T-cell (primary cell): ENCODE data around the gene SEC14L6. TPM values are rescaled to one million over a fixed set of nuclear protein-coding genes. Genes with fewer than 3 reads are reported as not detected.
"Not testable (repeated sequence)": the region's sequence is repeated elsewhere in the genome, so short reads cannot be mapped to it uniquely, and the experiment has no call there.

Source experiments
- ATAC-seq, 4 experiments: fragments of 200-7000 bp in 3 of 4; fragments of 150-1000 bp in 1 of 4; cut with Tn5 transposase; replicated peaks in 1 of 4; 1 replicate in 3 of 4; 2 replicates in 1 of 4; pipeline ENCODE4 v1.10.0; 2021; ENCODE audit warnings: moderate library complexity in 3 of 4, mild to moderate bottlenecking in 2 of 4, moderate number of reproducible peaks in 1 of 4
- CTCF ChIA-PET, 2 donors: fragments of 300-600 bp; sonication (Branson Sonifier 250); formaldehyde crosslinking; loops; one replicate each; lab custom pipeline; 2022; ENCODE audit warnings: antibody characterized with exemption in 2 of 2; lab: Charles Lee
- POLR2A ChIA-PET, 2 donors: fragments of 300-600 bp; sonication (Branson Sonifier 250); formaldehyde crosslinking; loops; one replicate each; lab custom pipeline; 2022; ENCODE audit warnings: antibody characterized with exemption in 2 of 2; lab: Charles Lee
- DNase-seq, 35 experiments: peaks; one replicate each; pipeline versions ENCODE4 v3.0.0 to v3.0.0-alpha.2; 2013 to 2023
- H3K27ac ChIP-seq: one replicate; pipeline ENCODE4 v1.5.1; 2013; ENCODE audit warnings: low read length
- H3K27me3 ChIP-seq, 2 experiments: replicated peaks in 1 of 2; 1 replicate in 1 of 2; 2 replicates in 1 of 2; pipeline versions ENCODE4 v1.6.1 to v1.7.0; 2013; ENCODE audit warnings: low read length in 1 of 2, mixed read lengths in 1 of 2; ENCODE audit not compliant: control insufficient read depth in 2 of 2, insufficient read depth in 2 of 2; ENCODE audit errors: extremely low read depth in 1 of 2
- H3K36me3 ChIP-seq, 2 donors: 1 replicate in 1 of 2; 2 replicates in 1 of 2; pipeline versions ENCODE4 v1.6.1 to v1.7.0; 2013; ENCODE audit warnings: low read length in 1 of 2; ENCODE audit not compliant: control insufficient read depth in 2 of 2, insufficient read depth in 1 of 2; ENCODE audit errors: extremely low read depth in 1 of 2
- H3K4me1 ChIP-seq, 2 experiments: 1 replicate in 1 of 2; 2 replicates in 1 of 2; pipeline versions ENCODE4 v1.6.1 to v1.7.0; 2013; ENCODE audit warnings: low read length in 2 of 2, mixed read lengths in 1 of 2; ENCODE audit not compliant: insufficient read depth in 2 of 2, control insufficient read depth in 1 of 2; ENCODE audit errors: extremely low read depth in 1 of 2
- H3K4me3 ChIP-seq, 2 donors: 1 replicate in 1 of 2; 2 replicates in 1 of 2; pipeline versions ENCODE4 v1.5.1 to v1.7.0; 2013; ENCODE audit warnings: mild to moderate bottlenecking in 2 of 2, low read length in 1 of 2, moderate library complexity in 1 of 2; ENCODE audit not compliant: control insufficient read depth in 1 of 2; ENCODE audit errors: extremely low read depth in 1 of 2
- H3K9me3 ChIP-seq: 2 replicates; pipeline ENCODE4 v1.7.0; 2013
- H3K27ac Mint-ChIP-seq, 2 donors: one replicate each; pipeline ENCODE4 v1.8.0; 2020 to 2021; ENCODE audit warnings: mild to moderate bottlenecking in 2 of 2, mixed read lengths in 2 of 2
- H3K27me3 Mint-ChIP-seq, 2 donors: one replicate each; pipeline ENCODE4 v1.8.0; 2021 to 2022; ENCODE audit warnings: mixed read lengths in 2 of 2
- H3K36me3 Mint-ChIP-seq: one replicate; pipeline ENCODE4 v1.8.0; 2021; ENCODE audit warnings: mixed read lengths
- H3K4me1 Mint-ChIP-seq, 3 donors: one replicate each; pipeline ENCODE4 v1.8.0; 2020 to 2022; ENCODE audit warnings: mixed read lengths in 3 of 3, mild to moderate bottlenecking in 1 of 3
- H3K4me3 Mint-ChIP-seq, 3 donors: one replicate each; pipeline ENCODE4 v1.8.0; 2020 to 2022; ENCODE audit warnings: mild to moderate bottlenecking in 3 of 3, mixed read lengths in 3 of 3, moderate library complexity in 3 of 3
- H3K9me3 Mint-ChIP-seq, 3 donors: one replicate each; pipeline ENCODE4 v1.8.0; 2020 to 2022; ENCODE audit warnings: mixed read lengths in 3 of 3
- WGBS: methylation state at CpG from one replicate; pipeline ENCODE4 v1.1.5; 2013; ENCODE audit warnings: missing lambda C conversion rate; ENCODE audit not compliant: insufficient coverage; 5-methylcytosine and 5-hydroxymethylcytosine counted together
- total RNA-seq, 35 experiments: library from RNA in 6 of 35; stranded (reverse) in 6 of 35; fragments of 120-200 nt in 1 of 35; gene quantifications; one replicate each; pipeline versions ENCODE4 v1.2.1 to v1.2.4 and lab custom pipeline; 2013 to 2026

Gene SEC14L6
- total RNA-seq, 5 donors from 2014 or later (not counting 1 experiment from before 2014, with no cell fraction given): 0.13 TPM; not detected in 4

DNA sequence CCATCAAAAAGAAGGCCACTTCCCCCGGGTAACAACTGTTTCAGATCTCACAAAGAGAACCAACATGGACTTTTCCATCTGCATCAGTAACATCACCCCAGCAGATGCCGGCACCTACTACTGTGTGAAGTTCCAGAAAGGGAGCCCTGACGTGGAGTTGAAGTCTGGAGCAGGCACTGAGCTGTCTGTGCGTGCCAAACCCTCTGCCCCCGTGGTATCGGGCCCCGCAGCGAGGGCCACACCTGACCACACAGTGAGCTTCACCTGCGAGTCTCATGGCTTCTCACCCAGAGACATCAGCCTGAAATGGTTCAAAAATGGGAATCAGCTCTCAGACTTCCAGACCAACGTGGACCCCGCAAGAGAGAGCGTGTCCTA, 3.7 kb downstream of the SEC14L6 start:
- peak overlapping the region in 1 of 3 donors; percentile 61 for H3K4me3 Mint-ChIP-seq
- no peaks in the 10 kb centered on the region for H3K9me3 Mint-ChIP-seq
- Histone ChIP-seq H3K9me3 (no peaks in the 10 kb centered on the region), H3K36me3 (no peaks in the 10 kb centered on the region), H3K4me3 (no peak overlapping the region), H3K4me1 (peaks cover 0 to 6% of the 10 kb centered on the region in 2 experiments), H3K27me3 (peaks cover 8 to 70% of the 10 kb centered on the region in 2 experiments), H3K27ac (no peak overlapping the region)
- peaks cover 0 to 6% (median 5%) of the 10 kb centered on the region in 3 donors for H3K4me1 Mint-ChIP-seq
- no peak overlapping the region for H3K27ac Mint-ChIP-seq
- CTCF ChIA-PET: no interaction called here
- peaks cover 33 to 51% of the 10 kb centered on the region in 2 donors for H3K27me3 Mint-ChIP-seq
- ATAC-seq (no peak), DNase-seq (no peak)
- H3K36me3 Mint-ChIP-seq: no peaks in the 10 kb centered on the region
- POLR2A ChIA-PET: no interaction called here
- 82% methylated on average over 12 of the region's 12 CpGs for WGBS

GRCh38 chr22:30541961-30542810, 4.4 kb downstream of the SEC14L6 start:
- H3K4me1 Mint-ChIP-seq: peaks cover 0 to 6% (median 5%) of the 10 kb centered on the region in 3 donors
- ChIA-PET CTCF (interaction anchor here in 1 of 2 donors (0.6 kb wide), 1 partner anchor 279 kb away, joined by 3 read pairs; no protein-coding TSS in a partner anchor), POLR2A (no interaction called here)
- H3K36me3 ChIP-seq: no peaks in the 10 kb centered on the region
- no peaks in the 10 kb centered on the region for H3K36me3 Mint-ChIP-seq
- H3K27me3 Mint-ChIP-seq: peaks cover 31 to 51% of the 10 kb centered on the region in 2 donors
- no peaks in the 10 kb centered on the region for H3K9me3 ChIP-seq
- no peak overlapping the region for H3K27ac ChIP-seq
- peaks cover 0 to 6% of the 10 kb centered on the region in 2 experiments for H3K4me1 ChIP-seq
- DNase-seq (no peak), ATAC-seq (peak in 1 of 4 experiments; percentile 17)
- no peak overlapping the region for H3K27ac Mint-ChIP-seq
- 11% methylated on average over 57 of the region's 64 CpGs for WGBS
- H3K27me3 ChIP-seq: peaks cover 8 to 69% of the 10 kb centered on the region in 2 experiments
- H3K4me3 ChIP-seq: no peak overlapping the region
- H3K4me3 Mint-ChIP-seq: peak overlapping the region in 1 of 3 donors; percentile 61
- H3K9me3 Mint-ChIP-seq: no peaks in the 10 kb centered on the region

DNA sequence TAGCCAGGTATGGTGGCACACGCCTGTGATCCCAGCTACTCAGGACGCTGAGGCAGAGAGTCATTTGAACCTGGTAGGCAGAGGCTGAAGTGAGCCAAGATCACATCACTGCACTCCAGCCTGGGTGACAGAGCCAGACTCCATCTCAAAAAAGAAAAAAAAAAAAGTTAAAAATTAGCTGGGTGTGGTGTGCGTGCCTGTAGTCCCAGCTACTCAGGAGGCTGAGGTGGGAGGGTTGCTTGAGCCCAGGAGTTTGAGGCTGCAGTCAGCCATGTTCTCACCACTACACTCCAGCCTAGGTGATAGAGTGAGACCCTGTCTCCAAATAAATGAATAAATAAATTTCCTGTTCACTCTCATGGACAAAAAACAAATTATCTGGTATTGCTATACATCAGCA, 5.0 kb downstream of the SEC14L6 start:
- WGBS: no CpG with 5 or more reads among the region's 3 CpGs
- H3K27me3 Mint-ChIP-seq: peaks cover 26 to 46% of the 10 kb centered on the region in 2 donors
- DNase-seq, H3K27ac ChIP-seq, H3K4me3 ChIP-seq, H3K36me3 Mint-ChIP-seq, H3K9me3 Mint-ChIP-seq, ATAC-seq, H3K4me1 ChIP-seq, H3K36me3 ChIP-seq, H3K27ac Mint-ChIP-seq, H3K4me1 Mint-ChIP-seq, H3K9me3 ChIP-seq: not testable (repeated sequence)
- POLR2A ChIA-PET: interaction anchor here in 1 of 2 donors (0.7 kb wide), 1 partner anchor 201 kb away, joined by 4 read pairs; no protein-coding TSS in a partner anchor
- H3K27me3 ChIP-seq: peaks cover 8 to 62% of the 10 kb centered on the region in 2 experiments
- H3K4me3 Mint-ChIP-seq: peak overlapping the region in 1 of 3 donors; percentile 10
- CTCF ChIA-PET: interaction anchor here in 1 of 2 donors (0.6 kb wide), 2 partner anchors 66 to 278 kb away, joined by 3 read pairs; no protein-coding TSS in a partner anchor

DNA sequence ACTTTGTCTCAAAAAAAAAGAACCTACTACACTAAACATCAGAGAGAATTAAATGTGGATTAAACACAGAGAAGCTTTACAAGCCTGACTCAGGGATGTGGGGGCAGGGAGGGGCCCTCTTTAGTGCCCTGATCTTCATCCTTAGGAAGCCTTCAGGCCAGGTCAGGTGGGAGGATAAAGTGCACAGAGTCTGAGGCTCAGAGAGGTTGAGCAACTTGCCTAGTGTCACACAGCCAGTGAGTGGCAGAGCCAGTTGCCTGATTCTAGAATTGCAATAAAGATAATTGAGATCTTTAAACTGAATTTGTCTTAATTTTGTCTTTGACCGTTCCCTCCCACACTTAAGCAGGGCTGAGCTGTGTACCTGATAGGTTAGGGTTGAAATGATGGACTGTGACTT, 7.2 kb downstream of the SEC14L6 start:
- H3K9me3 ChIP-seq: no peaks in the 10 kb centered on the region
- H3K27me3 Mint-ChIP-seq: peaks cover 23 to 36% of the 10 kb centered on the region in 2 donors
- peaks cover 0 to 7% (median 6%) of the 10 kb centered on the region in 3 donors for H3K4me1 Mint-ChIP-seq
- no peaks in the 10 kb centered on the region for H3K9me3 Mint-ChIP-seq
- H3K4me1 ChIP-seq: peaks cover 0 to 6% of the 10 kb centered on the region in 2 experiments
- peaks cover 8 to 48% of the 10 kb centered on the region in 2 experiments for H3K27me3 ChIP-seq
- no peak overlapping the region for H3K4me3 Mint-ChIP-seq
- no peak overlapping the region for H3K27ac ChIP-seq
- DNase-seq (no peak), ATAC-seq (no peak)
- ChIA-PET CTCF (no interaction called here), POLR2A (no interaction called here)
- H3K36me3 ChIP-seq: no peaks in the 10 kb centered on the region
- H3K36me3 Mint-ChIP-seq: no peaks in the 10 kb centered on the region
- no peak overlapping the region for H3K27ac Mint-ChIP-seq
- WGBS: no CpG with 5 or more reads among the region's 1 CpG
- H3K4me3 ChIP-seq: no peak overlapping the region

DNA sequence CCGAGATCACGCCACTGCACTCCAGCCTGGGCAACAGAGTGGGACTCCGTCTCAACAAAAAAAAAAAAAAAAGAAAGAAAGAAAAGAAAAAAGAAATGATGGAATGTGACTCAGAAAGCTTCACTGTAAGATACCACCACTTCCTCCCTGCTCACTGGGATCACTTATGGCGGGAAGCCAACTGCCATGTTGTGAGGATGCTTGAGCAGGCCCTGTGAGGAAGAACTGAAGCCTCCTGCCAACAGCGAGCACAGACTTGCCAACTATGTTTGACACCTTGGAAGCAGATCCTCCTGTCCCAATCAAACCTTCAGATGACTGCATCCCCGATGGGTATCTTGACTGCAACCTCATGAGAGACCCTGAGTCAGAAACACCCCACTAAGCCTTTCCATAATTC, 8.3 kb downstream of the SEC14L6 start:
- H3K9me3 ChIP-seq: no peaks in the 10 kb centered on the region
- CTCF ChIA-PET: interaction anchor here in 1 of 2 donors (0.6 kb wide), 1 partner anchor 569 kb away, joined by 3 read pairs; no protein-coding TSS in a partner anchor

GRCh38 chr22:30537083-30537731, 9.3 kb downstream of the SEC14L6 start:
- Mint-ChIP-seq H3K36me3 (no peaks in the 10 kb centered on the region), H3K4me1 (peaks cover 0 to 3% (median 1%) of the 10 kb centered on the region in 3 donors), H3K27ac (no peak overlapping the region), H3K9me3 (no peaks in the 10 kb centered on the region), H3K27me3 (peaks cover 9 to 22% of the 10 kb centered on the region in 2 donors), H3K4me3 (no peak overlapping the region)
- Histone ChIP-seq H3K36me3 (no peaks in the 10 kb centered on the region), H3K27ac (no peak overlapping the region), H3K9me3 (no peaks in the 10 kb centered on the region), H3K4me1 (peaks cover 0 to 5% of the 10 kb centered on the region in 2 experiments), H3K4me3 (no peak overlapping the region), H3K27me3 (peaks cover 5 to 36% of the 10 kb centered on the region in 2 experiments)
- ATAC-seq: no peak
- no peak for DNase-seq
- ChIA-PET POLR2A (no interaction called here), CTCF (no interaction called here)
- 84% methylated on average over 5 of the region's 9 CpGs for WGBS

More for the DNA sequence above, 8.3 kb downstream of the SEC14L6 start:
- H3K27me3 Mint-ChIP-seq: peaks cover 17 to 28% of the 10 kb centered on the region in 2 donors
- no peaks in the 10 kb centered on the region for H3K36me3 ChIP-seq
- peaks cover 0 to 6% of the 10 kb centered on the region in 2 experiments for H3K4me1 ChIP-seq
- peaks cover 8 to 40% of the 10 kb centered on the region in 2 experiments for H3K27me3 ChIP-seq
- no peak overlapping the region for H3K4me3 ChIP-seq
- peaks cover 0 to 7% (median 6%) of the 10 kb centered on the region in 3 donors for H3K4me1 Mint-ChIP-seq
- no peaks in the 10 kb centered on the region for H3K36me3 Mint-ChIP-seq
- ATAC-seq (no peak), DNase-seq (no peak)
- POLR2A ChIA-PET: no interaction called here
- H3K4me3 Mint-ChIP-seq: no peak overlapping the region
- no peak overlapping the region for H3K27ac Mint-ChIP-seq
- H3K9me3 Mint-ChIP-seq: no peaks in the 10 kb centered on the region
- no peak overlapping the region for H3K27ac ChIP-seq
- 81% methylated on average over 2 of the region's 6 CpGs for WGBS
